WTC11 (cell line): Measurements from ENCODE around the gene BLOC1S1. TPM values are rescaled to one million over a fixed set of nuclear protein-coding genes. Genes with fewer than 3 reads are reported as not detected.

ENCODE experiments used
- ATAC-seq: fragments of 200-7000 bp; cut with Tn5 transposase; 2 replicates; pipeline ENCODE4 v1.10.0; 2021; ENCODE audit warnings: mild to moderate bottlenecking, moderate library complexity
- CTCF ChIA-PET: fragments of 300-600 bp; sonication (Branson Sonifier 250); formaldehyde crosslinking; loops from one replicate; lab custom pipeline; 2021; ENCODE audit warnings: antibody characterized with exemption; lab: Charles Lee
- POLR2A ChIA-PET: fragments of 350-600 bp; sonication (Branson Sonifier 250); formaldehyde crosslinking; loops from one replicate; lab custom pipeline; 2021; ENCODE audit warnings: antibody characterized with exemption; lab: Charles Lee
- DNase-seq: peaks from one replicate; pipeline ENCODE4 v3.0.0; 2021; ENCODE audit warnings: low spot score
- H3K27ac Mint-ChIP-seq: 2 replicates; pipeline ENCODE4 v1.8.0; 2021; ENCODE audit warnings: mixed read lengths
- H3K27me3 Mint-ChIP-seq: 2 replicates; pipeline ENCODE4 v1.8.0; 2021; ENCODE audit warnings: low read depth, mild to moderate bottlenecking, moderate library complexity, mixed read lengths
- H3K36me3 Mint-ChIP-seq: 2 replicates; pipeline ENCODE4 v1.8.0; 2021; ENCODE audit warnings: mixed read lengths
- H3K4me1 Mint-ChIP-seq: 2 replicates; pipeline ENCODE4 v1.8.0; 2022; ENCODE audit warnings: mixed read lengths
- H3K4me3 Mint-ChIP-seq: 2 replicates; pipeline ENCODE4 v1.8.0; 2021; ENCODE audit warnings: mild to moderate bottlenecking, moderate library complexity, mixed read lengths
- H3K9me3 Mint-ChIP-seq: 2 replicates; pipeline ENCODE4 v1.8.0; 2021; ENCODE audit warnings: mixed read lengths
- AFF4 ChIP-seq: sonication (generic); formaldehyde crosslinking; IDR thresholded peaks from 2 replicates; pipeline ENCODE4 v1.8.1; 2023; ENCODE audit warnings: mild to moderate bottlenecking, missing genetic modification reagents, borderline replicate concordance
- ETV6 ChIP-seq: sonication (generic); formaldehyde crosslinking; IDR thresholded peaks from 2 replicates; pipeline ENCODE4 v1.8.1; 2022; ENCODE audit warnings: mild to moderate bottlenecking, missing genetic modification reagents
- GRHL2 ChIP-seq: fragments of 250-450 bp; sonication (Bioruptor Pico); IDR thresholded peaks from 2 replicates; pipeline ENCODE4 v1.8.0; 2022; ENCODE audit warnings: mild to moderate bottlenecking, moderate library complexity; ENCODE audit not compliant: insufficient replicate concordance, severe bottlenecking
- IRF2 ChIP-seq: sonication (generic); formaldehyde crosslinking; IDR thresholded peaks from 2 replicates; pipeline ENCODE4 v1.8.0; 2022; ENCODE audit warnings: low read depth, missing genetic modification reagents, borderline replicate concordance
- MXD4 ChIP-seq: fragments of 250-450 bp; sonication (Bioruptor Pico); IDR thresholded peaks from 2 replicates; pipeline ENCODE4 v1.8.0; 2021; ENCODE audit warnings: mild to moderate bottlenecking, moderate library complexity, borderline replicate concordance
- NFE2L1 ChIP-seq: sonication (generic); formaldehyde crosslinking; IDR thresholded peaks from 2 replicates; pipeline ENCODE4 v1.8.1; 2023; ENCODE audit warnings: missing genetic modification reagents
- RELA ChIP-seq: sonication (generic); formaldehyde crosslinking; IDR thresholded peaks from 2 replicates; pipeline ENCODE4 v1.8.1; 2022; ENCODE audit warnings: missing genetic modification reagents, mild to moderate bottlenecking, borderline replicate concordance
- SMAD4 ChIP-seq: sonication (generic); formaldehyde crosslinking; IDR thresholded peaks from 2 replicates; pipeline ENCODE4 v1.8.0; 2022; ENCODE audit warnings: mild to moderate bottlenecking, missing genetic modification reagents
- SOX15 ChIP-seq: fragments of 250-450 bp; sonication (Bioruptor Pico); IDR thresholded peaks from 2 replicates; pipeline ENCODE4 v1.9.0; 2021; ENCODE audit warnings: mild to moderate bottlenecking
- SP1 ChIP-seq: sonication (generic); formaldehyde crosslinking; conservative IDR thresholded peaks from 2 replicates; pipeline ENCODE4 v1.8.1; 2022; ENCODE audit warnings: missing genetic modification reagents
- STAT6 ChIP-seq: sonication (generic); formaldehyde crosslinking; conservative IDR thresholded peaks from 2 replicates; pipeline ENCODE4 v1.8.1; 2023; ENCODE audit warnings: mild to moderate bottlenecking, low read depth, missing genetic modification reagents, moderate library complexity
- TCF7 ChIP-seq: sonication (generic); formaldehyde crosslinking; IDR thresholded peaks from 2 replicates; pipeline ENCODE4 v1.8.0; 2022; ENCODE audit warnings: mild to moderate bottlenecking, low read depth, missing genetic modification reagents, moderate library complexity
- TEAD1 ChIP-seq: sonication (generic); formaldehyde crosslinking; IDR thresholded peaks from 2 replicates; pipeline ENCODE4 v1.8.0; 2022; ENCODE audit warnings: mild to moderate bottlenecking, missing genetic modification reagents
- TP53 ChIP-seq: sonication (generic); formaldehyde crosslinking; IDR thresholded peaks from 2 replicates; pipeline ENCODE4 v1.8.1; 2023; ENCODE audit warnings: mild to moderate bottlenecking, missing genetic modification reagents
- ZNF138 ChIP-seq: sonication (generic); formaldehyde crosslinking; conservative IDR thresholded peaks from 2 replicates; pipeline ENCODE4 v1.8.1; 2022; ENCODE audit warnings: mild to moderate bottlenecking, moderate library complexity, missing genetic modification reagents
- ZNF263 ChIP-seq: sonication (generic); formaldehyde crosslinking; IDR thresholded peaks from 2 replicates; pipeline ENCODE4 v1.8.1; 2022; ENCODE audit warnings: low read depth, mild to moderate bottlenecking, moderate library complexity, missing genetic modification reagents
- ZNF671 ChIP-seq: fragments of 250-450 bp; sonication (Bioruptor Pico); IDR thresholded peaks from 2 replicates; pipeline ENCODE4 v1.8.0; 2021; ENCODE audit warnings: mild to moderate bottlenecking
- total RNA-seq: library from RNA; stranded (reverse); gene quantifications from 3 replicates; pipeline ENCODE4 v1.2.3, GENCODE V29; 2021
- TF ChIP-seq, protein P1 (sequence below): fragments of 250-450 bp; sonication (Bioruptor Pico); IDR thresholded peaks from 2 replicates; pipeline ENCODE4 v1.9.0; 2021; ENCODE audit warnings: moderate library complexity, mild to moderate bottlenecking, inconsistent platforms, borderline replicate concordance
- TF ChIP-seq, protein P2 (sequence below): fragments of 250-450 bp; sonication (Bioruptor Pico); IDR thresholded peaks from 2 replicates; pipeline ENCODE4 v1.9.0; 2021; ENCODE audit warnings: mild to moderate bottlenecking, borderline replicate concordance

Gene BLOC1S1
- total RNA-seq, 1 experiment from 2014 or later = 81.9 TPM

- no peak for ATAC-seq
- ChIA-PET CTCF (interaction anchor here (0.6 to 10.8 kb wide), 12 partner anchors 8 to 1239 kb away, joined by 3 to 160 read pairs (median 6); partner anchors contain the start of genes CD63 and ITGA7), POLR2A (interaction anchor here (1.3 kb wide), 1 partner anchor 40 kb away, joined by 3 read pairs; a partner anchor contains a TSS)
- peaks cover 19% of the 10 kb centered on the region for H3K36me3 Mint-ChIP-seq
- H3K9me3 Mint-ChIP-seq = no peaks in the 10 kb centered on the region
- H3K27ac Mint-ChIP-seq = no peak overlapping the region
- no peak overlapping the region for H3K4me3 Mint-ChIP-seq
- TF ChIP-seq IRF2 (CRISPR knock-in tag) (no peak), ZNF138 (CRISPR knock-in tag) (no peak), SP1 (CRISPR knock-in tag) (no peak), MXD4 (no peak), RELA (CRISPR knock-in tag) (no peak), ZNF263 (CRISPR knock-in tag) (no peak), NFE2L1 (CRISPR knock-in tag) (no peak), GRHL2 (CRISPR knock-in tag) (no peak), ZNF671 (CRISPR knock-in tag) (no peak), STAT6 (CRISPR knock-in tag) (no peak), TEAD1 (CRISPR knock-in tag) (no peak), SMAD4 (no peak), ETV6 (CRISPR knock-in tag) (no peak), TCF7 (no peak)
- TF ChIP-seq, protein P1, sequence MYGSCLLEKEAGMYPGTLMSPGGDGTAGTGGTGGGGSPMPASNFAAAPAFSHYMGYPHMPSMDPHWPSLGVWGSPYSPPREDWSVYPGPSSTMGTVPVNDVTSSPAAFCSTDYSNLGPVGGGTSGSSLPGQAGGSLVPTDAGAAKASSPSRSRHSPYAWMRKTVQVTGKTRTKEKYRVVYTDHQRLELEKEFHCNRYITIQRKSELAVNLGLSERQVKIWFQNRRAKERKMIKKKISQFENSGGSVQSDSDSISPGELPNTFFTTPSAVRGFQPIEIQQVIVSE (CRISPR knock-in tag) = no peak
- TF ChIP-seq, protein P2, sequence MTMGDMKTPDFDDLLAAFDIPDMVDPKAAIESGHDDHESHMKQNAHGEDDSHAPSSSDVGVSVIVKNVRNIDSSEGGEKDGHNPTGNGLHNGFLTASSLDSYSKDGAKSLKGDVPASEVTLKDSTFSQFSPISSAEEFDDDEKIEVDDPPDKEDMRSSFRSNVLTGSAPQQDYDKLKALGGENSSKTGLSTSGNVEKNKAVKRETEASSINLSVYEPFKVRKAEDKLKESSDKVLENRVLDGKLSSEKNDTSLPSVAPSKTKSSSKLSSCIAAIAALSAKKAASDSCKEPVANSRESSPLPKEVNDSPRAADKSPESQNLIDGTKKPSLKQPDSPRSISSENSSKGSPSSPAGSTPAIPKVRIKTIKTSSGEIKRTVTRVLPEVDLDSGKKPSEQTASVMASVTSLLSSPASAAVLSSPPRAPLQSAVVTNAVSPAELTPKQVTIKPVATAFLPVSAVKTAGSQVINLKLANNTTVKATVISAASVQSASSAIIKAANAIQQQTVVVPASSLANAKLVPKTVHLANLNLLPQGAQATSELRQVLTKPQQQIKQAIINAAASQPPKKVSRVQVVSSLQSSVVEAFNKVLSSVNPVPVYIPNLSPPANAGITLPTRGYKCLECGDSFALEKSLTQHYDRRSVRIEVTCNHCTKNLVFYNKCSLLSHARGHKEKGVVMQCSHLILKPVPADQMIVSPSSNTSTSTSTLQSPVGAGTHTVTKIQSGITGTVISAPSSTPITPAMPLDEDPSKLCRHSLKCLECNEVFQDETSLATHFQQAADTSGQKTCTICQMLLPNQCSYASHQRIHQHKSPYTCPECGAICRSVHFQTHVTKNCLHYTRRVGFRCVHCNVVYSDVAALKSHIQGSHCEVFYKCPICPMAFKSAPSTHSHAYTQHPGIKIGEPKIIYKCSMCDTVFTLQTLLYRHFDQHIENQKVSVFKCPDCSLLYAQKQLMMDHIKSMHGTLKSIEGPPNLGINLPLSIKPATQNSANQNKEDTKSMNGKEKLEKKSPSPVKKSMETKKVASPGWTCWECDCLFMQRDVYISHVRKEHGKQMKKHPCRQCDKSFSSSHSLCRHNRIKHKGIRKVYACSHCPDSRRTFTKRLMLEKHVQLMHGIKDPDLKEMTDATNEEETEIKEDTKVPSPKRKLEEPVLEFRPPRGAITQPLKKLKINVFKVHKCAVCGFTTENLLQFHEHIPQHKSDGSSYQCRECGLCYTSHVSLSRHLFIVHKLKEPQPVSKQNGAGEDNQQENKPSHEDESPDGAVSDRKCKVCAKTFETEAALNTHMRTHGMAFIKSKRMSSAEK = no peak
- no peaks in the 10 kb centered on the region for H3K27me3 Mint-ChIP-seq
- peaks cover 32% of the 10 kb centered on the region for H3K4me1 Mint-ChIP-seq
- no peak for DNase-seq
These were observed 5.9 kb downstream of the BLOC1S1 start for GRCh38 chr12:55721601-55722213.

DNA sequence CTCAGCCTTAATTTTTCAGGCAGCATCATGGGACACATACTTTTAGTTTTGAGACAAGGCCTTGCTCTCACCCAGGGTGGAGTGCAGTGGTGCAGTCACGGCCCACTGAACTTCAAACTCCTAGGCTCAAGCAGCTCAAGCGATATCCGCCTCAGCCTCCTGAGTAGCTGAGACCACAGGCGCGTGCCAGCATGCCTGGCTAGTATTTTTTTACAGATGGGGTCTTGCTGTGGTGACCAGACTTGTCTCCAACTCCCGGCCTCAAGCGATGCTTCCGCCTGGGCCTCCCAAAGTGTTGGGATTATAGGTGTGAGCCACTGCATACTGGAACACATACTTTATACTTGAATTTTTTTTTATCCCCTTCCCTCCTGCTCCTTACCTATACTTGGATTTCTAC, 7.1 kb downstream of the BLOC1S1 start:
- CTCF ChIA-PET = interaction anchor here (2.8 to 10.8 kb wide), 3 partner anchors 14 to 41 kb away, joined by 20 to 160 read pairs (median 141); partner anchors contain the start of gene ITGA7
- POLR2A ChIA-PET = no interaction called here
- Mint-ChIP-seq H3K9me3 (no peaks in the 10 kb centered on the region), H3K27me3 (no peaks in the 10 kb centered on the region), H3K4me3 (no peak overlapping the region), H3K27ac (no peak overlapping the region), H3K4me1 (peaks cover 29% of the 10 kb centered on the region), H3K36me3 (peaks cover 20% of the 10 kb centered on the region)
- DNase-seq = no peak
- ATAC-seq = no peak
- no peak for TF ChIP-seq NFE2L1 (CRISPR knock-in tag)
- no peak for TF ChIP-seq AFF4 (CRISPR knock-in tag)
- no peak for TF ChIP-seq STAT6 (CRISPR knock-in tag)
- no peak for TF ChIP-seq SOX15 (CRISPR knock-in tag)
- TF ChIP-seq TP53 = no peak
